Cardiac septum (tissue), 1 donor: ENCODE data around the gene ISY1. TPM values are rescaled to one million over a fixed set of nuclear protein-coding genes. Genes with fewer than 3 reads are reported as not detected.
"Not testable (repeated sequence)": the region's sequence is repeated elsewhere in the genome, so short reads cannot be mapped to it uniquely, and the experiment has no call there.

Experiments
- DNase-seq: peaks from one replicate; pipeline ENCODE4 v3.0.0-alpha.2; 2020; ENCODE audit warnings: low spot score
- intact Hi-C: fragments of 100-400 bp; cut with DNase I; formaldehyde crosslinking; loops from one replicate; pipeline ENCODE4 v1.14.0; 2022
- total RNA-seq: library from RNA; stranded (reverse); fragmentation: NEBNext Ultra II Directional; extraction: Animal tissue kit (Norgen Biotek cat#: 25700); gene quantifications from one replicate; pipeline ENCODE4 v1.2.1, GENCODE V29; 2021
- donor health status: DM: no; HTN: no; CAD: no.

ISY1 gene
- total RNA-seq, 1 donor from 2014 or later = 23.9 TPM

DNA sequence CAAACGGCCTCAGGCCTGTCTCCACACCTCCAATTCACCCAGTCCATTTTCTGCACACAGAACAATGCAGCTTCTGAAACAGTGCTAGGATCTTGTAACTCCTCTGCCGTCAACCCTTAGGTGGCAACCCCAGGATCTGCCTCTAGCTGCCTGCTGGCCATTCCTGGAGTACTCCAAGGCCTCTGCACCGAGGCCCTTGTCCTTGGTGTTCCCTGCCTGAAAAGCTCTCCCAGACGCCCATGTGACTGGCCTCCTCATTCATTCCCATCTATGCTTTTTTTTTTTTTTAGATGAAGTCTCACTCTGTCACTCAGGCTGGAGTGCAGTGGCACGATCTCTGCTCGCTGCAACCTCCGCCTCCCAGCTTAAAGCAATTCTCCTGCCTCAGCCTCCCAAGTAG lies 57.6 kb downstream of the ISY1 start:
- intact Hi-C loops = no loop called here
- no peak for DNase-seq

GRCh38 chr3:129101370-129102138 lies 59.3 kb downstream of the ISY1 start:
- DNase-seq = no peak
- intact Hi-C loops = no loop called here

DNA sequence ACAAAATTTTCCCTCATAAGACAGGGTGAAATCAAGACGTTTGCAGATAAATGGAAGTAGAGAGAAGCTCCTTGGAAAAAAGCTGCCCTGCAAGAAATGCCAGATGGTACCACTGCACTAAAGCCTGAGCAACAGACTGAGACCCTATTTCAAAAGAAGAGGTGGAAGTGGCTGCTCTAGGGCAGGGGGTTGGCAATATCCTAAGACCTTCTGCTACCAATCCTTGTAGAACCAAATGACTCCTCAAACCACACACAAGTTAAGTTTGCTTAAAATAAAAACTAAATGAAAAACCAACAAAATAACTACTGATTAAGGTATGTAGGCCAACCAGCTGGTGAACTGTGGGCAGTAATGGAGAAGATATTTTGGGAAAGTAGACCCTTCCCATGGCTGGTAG lies 60.6 kb downstream of the ISY1 start:
- intact Hi-C loops = no loop called here
- DNase-seq = no peak

DNA sequence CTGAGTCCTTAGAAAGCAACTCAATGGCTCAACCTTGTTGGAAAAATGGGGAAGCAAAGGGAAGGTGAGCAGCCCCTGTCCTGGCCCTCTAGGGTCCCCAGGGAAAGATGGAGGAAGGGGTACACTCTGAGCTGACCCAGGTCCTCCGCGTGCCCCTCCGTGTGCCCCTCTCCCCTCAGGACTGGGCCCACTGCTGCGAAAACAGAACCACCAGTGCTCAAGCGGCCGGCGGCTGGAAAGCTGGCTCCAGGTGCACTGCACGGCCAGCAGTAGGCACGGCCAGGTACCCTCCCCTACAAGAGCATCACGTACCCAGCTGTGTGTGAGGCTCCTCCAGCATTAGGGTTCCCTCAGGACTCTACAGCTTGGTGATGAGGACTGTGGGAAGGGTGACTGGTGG lies 65.6 kb downstream of the ISY1 start:
- intact Hi-C loops = no loop called here
- DNase-seq = no peak

DNA sequence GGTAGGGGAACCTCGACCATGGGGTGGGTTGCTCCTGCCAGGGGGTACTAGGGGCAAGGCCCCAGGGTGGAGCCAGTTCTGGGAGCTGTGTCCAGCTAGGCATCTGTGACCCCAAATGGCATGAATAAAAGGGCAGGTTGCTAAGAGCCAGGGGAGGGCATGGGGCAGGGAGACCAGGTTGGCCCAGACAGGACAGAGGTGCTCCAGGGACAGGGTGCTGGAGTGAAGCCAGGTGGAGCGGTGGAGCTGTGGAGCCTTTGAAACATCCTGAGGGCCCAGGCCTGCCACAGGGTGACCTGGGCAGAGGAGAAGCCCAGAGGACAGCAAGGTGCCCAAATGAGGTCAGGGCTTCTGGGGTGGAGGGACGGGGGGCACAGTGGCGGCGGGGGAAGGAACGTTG lies 72.6 kb downstream of the ISY1 start:
- not testable (repeated sequence) for DNase-seq
- intact Hi-C loops = loop anchor here (5.0 to 10.0 kb wide), 2 partner anchors 36 to 114 kb away; no protein-coding TSS in a partner anchor

GRCh38 chr3:129087904-129088303 lies 73.0 kb downstream of the ISY1 start:
- not testable (repeated sequence) for DNase-seq
- intact Hi-C loops = loop anchor here (5.0 to 10.0 kb wide), 2 partner anchors 36 to 113 kb away; no protein-coding TSS in a partner anchor

- DNase-seq = no peak
- intact Hi-C loops = loop anchor here (5.0 to 10.0 kb wide), 2 partner anchors 35 to 112 kb away; no protein-coding TSS in a partner anchor
Measured at GRCh38 chr3:129087138-129087702, 73.6 kb downstream of the ISY1 start.

DNA sequence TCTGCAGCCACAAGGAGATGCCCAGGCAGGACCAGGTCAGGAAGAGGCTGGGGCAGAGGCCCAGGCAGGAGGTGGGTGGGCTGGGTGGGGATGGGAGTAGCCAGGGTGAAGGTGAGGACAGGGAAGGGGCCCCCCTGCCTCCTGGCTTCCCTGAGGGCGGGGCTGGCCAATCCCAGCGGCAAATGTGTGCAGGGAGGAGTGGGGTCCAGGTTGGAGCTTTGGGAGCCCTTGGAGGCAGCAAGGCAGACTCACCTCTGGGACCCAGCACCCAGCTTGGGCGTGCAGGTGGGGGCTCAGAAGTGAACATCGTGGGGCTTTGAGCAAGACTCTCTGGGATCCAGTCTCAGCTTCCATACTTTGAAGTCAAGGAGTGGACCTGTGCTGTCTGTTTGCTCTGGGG lies 75.0 kb downstream of the ISY1 start:
- DNase-seq = no peak
- intact Hi-C loops = loop anchor here (5.0 to 10.0 kb wide), 2 partner anchors 34 to 111 kb away; no protein-coding TSS in a partner anchor

DNA sequence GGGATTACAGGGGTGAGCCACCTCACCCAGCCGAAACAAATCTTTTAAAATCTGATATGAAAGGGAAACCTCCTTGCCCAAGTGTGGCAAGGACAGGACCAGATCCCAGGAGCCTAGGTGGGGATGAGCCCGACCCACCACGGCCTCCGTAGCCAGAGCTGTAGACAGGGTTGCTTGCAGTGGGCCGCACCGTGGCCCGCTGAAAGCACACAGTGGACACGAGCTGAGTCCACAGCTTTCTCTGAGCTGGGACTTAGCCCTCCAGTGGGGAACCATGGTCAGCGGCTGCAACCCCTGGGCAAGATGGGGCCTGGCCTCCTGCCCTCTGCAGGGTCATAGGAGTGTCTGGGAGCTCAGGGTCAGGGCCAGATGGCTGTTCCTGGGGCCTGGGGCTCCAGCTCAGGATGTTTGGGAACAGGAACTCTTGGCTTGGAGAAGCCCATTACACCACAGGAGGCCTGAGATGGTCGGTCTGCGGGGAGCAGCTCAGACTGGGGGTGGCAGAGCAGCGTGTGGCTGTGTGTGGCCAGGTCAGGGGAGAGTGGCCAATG lies 75.6 kb downstream of the ISY1 start:
- no peak for DNase-seq
- intact Hi-C loops = loop anchor here (5.0 to 10.0 kb wide), 2 partner anchors 33 to 110 kb away; no protein-coding TSS in a partner anchor

GRCh38 chr3:129084501-129084900 lies 76.4 kb downstream of the ISY1 start:
- intact Hi-C loops = loop anchor here (10.0 kb wide), 1 partner anchor 110 kb away; no protein-coding TSS in a partner anchor

GRCh38 chr3:129082026-129082425 lies 78.8 kb downstream of the ISY1 start:
- intact Hi-C loops = loop anchor here (10.0 kb wide), 1 partner anchor 107 kb away; no protein-coding TSS in a partner anchor
- no peak for DNase-seq

More at GRCh38 chr3:129084501-129084900, 76.4 kb downstream of the ISY1 start:
- DNase-seq = no peak

- intact Hi-C loops = loop anchor here (10.0 kb wide), 1 partner anchor 107 kb away; no protein-coding TSS in a partner anchor
- DNase-seq = no peak
Measured at GRCh38 chr3:129081503-129081902, 79.4 kb downstream of the ISY1 start.

GRCh38 chr3:129078510-129078909 lies 82.4 kb downstream of the ISY1 start:
- no peak for DNase-seq
- intact Hi-C loops = no loop called here

Other genes starting within 250 kb of the ISY1 start
- gene CFAP92, start 167.0 kb downstream of the ISY1 start, total RNA-seq = 0.27 TPM
- gene EFCC1, start 159.8 kb downstream of the ISY1 start, total RNA-seq = 1.7 TPM
- gene GP9, start 100.3 kb downstream of the ISY1 start, total RNA-seq = 0.27 TPM
- 3.4 TPM for gene RAB43, start 39.3 kb downstream of the ISY1 start, total RNA-seq
- gene CNBP, start 22.8 kb upstream of the ISY1 start, total RNA-seq = 458 TPM
- 122 TPM for gene COPG1, start 88.5 kb upstream of the ISY1 start, total RNA-seq
- 32.9 TPM for gene HMCES, start 117.8 kb upstream of the ISY1 start, total RNA-seq